Stimulated activated CD8-positive, alpha-beta memory T cell treated with anti-CD3 and anti-CD28 coated beads, Interleukin-4, amount 100 ng/mL, for 48 hours (primary cell): Measurements from ENCODE around the gene SLC22A13.
"Not testable (repeated sequence)": the region's sequence is repeated elsewhere in the genome, so short reads cannot be mapped to it uniquely, and the experiment has no call there.

Experiments
- DNase-seq: peaks from one replicate; pipeline ENCODE4 v3.0.0-alpha.2; 2020

SLC22A13 gene, protein sequence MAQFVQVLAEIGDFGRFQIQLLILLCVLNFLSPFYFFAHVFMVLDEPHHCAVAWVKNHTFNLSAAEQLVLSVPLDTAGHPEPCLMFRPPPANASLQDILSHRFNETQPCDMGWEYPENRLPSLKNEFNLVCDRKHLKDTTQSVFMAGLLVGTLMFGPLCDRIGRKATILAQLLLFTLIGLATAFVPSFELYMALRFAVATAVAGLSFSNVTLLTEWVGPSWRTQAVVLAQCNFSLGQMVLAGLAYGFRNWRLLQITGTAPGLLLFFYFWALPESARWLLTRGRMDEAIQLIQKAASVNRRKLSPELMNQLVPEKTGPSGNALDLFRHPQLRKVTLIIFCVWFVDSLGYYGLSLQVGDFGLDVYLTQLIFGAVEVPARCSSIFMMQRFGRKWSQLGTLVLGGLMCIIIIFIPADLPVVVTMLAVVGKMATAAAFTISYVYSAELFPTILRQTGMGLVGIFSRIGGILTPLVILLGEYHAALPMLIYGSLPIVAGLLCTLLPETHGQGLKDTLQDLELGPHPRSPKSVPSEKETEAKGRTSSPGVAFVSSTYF

DNA sequence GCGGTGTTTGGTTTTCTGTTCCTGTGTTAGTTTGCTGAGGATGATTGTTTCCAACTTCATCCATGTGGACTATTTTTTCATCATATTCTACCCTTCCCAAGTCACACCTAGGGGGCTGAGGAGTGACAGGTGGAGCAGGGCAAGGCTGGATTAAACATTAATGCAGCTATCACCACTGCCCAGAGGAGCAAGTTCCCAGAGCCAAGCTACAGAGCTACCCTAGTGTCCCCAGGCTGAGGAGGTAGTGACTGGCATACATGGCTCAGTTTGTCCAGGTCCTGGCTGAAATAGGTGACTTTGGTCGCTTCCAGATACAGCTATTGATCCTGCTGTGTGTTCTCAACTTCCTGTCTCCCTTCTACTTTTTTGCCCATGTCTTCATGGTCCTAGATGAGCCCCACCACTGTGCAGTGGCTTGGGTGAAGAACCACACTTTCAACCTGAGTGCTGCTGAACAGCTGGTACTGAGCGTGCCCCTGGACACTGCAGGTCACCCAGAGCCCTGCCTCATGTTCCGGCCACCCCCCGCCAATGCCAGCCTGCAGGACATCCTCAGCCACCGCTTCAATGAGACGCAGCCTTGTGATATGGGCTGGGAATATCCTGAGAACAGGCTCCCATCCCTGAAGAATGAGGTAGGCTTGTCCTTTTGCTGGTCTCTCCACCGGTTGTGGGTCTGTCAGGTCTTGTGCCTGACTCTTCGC is at the start of gene SLC22A13:
Gene SLC22A13, plus strand, starts transcription at position 209 of the 704 bp plus-strand sequence. Its CDS starts 49 bp downstream, at position 258.
- DNase-seq = no peak

DNA sequence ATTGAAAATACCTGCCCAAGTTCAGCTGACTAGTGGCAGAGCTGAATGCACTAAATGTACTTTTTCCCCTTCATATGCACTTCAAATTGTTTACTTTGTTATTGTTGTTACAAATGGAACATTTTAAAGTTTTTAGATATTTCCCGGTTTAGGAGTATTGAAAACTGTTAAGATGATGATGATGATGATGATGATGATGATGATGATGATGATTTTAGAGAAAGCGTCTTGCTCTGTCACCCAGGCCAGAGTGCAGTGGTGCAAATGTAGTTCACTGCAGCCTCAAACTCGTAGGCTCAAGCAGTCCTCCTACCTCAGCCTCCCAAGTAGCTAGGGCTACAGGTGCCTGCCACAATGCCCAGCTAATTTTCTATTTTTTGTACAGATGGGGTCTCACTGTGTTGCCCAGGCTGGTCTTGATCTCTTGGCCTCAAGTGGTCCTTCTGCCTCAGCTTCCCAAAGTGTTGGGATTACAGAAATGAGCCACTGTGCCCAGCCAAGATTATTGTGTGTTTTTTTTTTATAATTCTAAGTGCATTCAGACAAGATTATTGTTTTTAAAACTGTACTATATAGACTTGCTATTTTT is 45.9 kb upstream of the SLC22A13 start:
- no peak for DNase-seq

DNA sequence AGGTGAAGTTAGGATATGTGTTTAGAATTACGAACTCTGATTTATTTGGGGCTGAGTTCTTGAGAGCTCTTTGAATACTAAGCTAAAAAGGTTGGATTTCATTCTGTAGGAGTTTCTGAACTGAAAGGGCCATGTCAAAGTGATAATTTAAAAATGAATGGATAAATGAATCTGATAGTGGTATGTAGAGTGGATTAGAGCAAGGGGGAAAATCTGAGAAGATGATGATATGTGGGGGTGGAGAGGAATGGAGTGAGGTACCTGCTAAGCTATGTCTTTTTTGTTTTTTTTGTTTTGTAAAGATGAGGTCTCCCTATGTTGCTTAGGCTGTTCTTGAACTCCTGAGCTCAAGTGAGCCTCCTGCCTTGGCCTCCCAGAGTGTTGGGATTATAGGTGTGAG is 44.6 kb upstream of the SLC22A13 start:
- no peak for DNase-seq

DNA sequence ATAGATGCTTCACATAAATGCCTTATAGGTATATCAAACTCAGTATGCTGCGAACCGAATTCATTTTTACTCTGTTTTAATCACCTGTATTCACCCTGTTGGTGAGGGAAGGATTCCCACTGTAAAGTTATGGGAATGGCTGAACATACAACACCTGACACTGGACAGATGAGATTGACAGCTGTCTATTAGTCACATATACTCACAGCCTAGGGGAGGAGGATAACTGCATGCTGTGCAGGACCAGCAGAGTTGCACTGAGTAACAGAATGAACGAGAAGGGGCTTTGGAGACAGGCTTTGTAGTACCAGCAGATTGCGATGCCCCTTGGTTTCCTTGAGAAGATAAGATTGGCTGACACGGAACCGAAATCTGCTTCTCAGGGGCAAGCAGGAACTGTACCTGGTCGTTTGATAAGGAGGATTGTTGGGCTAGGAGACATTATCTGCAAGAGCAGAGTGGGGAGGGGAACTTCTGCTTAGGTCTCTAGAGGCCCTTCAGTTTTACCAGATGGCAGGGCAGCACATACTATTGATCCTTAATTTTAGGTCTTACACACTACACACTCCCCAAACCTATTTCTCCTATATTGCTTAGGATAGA is 43.5 kb upstream of the SLC22A13 start:
- DNase-seq = no peak

DNA sequence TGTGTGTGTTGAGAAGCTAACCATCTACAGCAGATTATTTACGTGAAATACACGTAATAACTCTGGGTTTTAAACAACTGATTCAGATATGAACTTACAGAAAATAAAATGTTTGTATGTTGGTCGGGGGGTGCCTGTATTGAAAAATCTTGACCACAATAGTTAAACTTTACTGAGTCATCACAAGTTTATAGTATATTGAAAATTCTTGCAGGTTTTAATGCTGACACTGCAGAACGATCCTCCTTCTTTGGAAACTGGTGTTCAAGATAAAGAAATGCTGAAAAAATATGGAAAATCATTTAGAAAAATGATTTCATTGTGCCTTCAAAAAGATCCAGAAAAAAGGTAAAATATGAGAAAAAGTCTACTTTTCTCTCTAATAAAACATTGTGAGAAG is 41.3 kb upstream of the SLC22A13 start:
- no peak for DNase-seq

DNA sequence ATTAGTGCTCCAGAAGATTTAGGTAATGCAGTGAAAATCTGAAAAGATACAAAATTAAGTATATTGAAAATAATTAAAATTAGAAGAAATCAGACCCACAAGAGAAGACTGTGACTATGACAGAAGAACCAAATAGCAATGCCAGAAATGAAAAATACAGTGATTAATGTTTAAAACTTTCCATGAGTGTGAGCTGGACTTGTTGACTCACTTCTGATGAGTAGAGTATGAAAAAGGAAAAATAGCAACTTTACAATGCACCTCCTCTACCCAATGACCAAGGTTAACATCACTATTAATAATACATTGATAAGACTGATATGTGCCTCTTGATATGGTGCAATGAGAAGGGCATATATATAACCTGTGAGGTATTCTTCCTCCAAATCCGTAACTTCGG is 39.3 kb upstream of the SLC22A13 start:
- DNase-seq = no peak

DNA sequence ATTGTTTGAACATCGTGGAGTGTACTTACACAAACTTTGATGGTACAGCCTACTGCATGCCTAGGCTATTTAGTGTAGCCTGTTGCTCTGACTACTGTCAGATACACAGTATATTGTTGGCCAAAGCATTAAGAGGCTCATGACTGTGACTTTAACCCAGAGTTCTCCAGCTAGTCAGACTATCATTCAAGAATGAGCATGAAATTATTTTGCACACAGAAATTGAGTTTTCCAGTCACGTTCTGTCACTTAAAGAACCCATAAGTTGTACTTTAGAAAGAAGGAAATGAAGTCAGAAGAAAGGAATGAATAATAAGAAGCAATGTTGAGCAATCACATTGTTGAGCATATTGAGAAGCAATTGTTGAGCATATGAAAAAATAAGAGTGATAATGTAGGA is 37.6 kb upstream of the SLC22A13 start:
- DNase-seq = no peak

DNA sequence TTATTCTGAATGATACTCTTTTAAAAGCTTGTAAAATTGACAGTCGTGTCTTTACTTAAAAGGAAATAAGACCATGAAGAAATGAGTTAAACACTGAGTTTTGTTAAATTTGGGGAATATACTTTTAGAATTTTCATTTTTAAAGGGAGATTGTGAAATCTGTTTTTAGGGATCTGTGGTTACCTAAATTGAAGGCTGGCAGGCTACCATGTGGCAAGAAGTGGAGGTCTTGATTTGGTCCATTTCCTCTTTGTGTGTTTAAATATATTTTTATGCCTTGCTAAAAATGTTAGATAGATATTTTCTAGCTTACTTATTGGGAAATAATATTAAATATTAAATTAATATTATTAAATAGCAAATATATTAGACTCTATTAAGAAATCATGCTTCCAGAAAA is 36.6 kb upstream of the SLC22A13 start:
- DNase-seq = no peak

DNA sequence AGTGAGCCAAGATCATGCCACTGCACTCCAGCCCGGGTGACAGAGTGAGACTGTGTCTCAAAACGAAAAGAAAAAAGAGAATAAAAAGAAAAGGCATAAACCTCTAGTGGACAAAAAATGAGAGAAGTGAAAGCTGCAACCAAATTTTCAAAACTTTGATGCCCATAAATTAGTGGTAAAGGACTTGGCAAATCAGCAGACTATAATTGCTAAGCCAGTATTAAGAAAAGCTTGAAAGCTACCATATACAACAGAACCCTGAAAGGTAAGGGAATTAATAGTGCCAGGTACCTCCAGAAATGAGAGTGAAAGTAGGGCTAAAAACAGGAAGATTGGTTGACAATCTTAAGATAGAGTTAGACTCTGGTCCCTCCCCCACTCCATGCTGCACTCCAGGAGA is 32.9 kb upstream of the SLC22A13 start:
- no peak for DNase-seq

DNA sequence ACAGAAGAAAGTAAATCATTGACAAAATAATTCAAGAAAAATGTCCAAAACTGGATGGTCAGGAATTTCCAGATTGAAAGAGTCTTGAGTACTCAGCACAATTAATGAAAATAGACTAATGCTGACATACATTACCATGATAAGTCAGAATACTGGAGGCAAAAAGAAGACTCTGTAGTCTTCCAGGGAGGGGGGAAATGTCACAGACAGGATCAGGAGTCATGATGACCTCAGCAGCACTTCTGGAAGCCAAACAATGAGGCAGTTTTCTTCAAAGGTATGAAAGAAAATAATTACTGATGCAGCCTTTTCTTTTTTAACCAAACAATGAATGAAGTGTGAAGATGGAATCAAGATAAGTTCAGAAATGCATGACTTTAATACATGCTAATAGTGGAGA is 30.1 kb upstream of the SLC22A13 start:
- no peak for DNase-seq

DNA sequence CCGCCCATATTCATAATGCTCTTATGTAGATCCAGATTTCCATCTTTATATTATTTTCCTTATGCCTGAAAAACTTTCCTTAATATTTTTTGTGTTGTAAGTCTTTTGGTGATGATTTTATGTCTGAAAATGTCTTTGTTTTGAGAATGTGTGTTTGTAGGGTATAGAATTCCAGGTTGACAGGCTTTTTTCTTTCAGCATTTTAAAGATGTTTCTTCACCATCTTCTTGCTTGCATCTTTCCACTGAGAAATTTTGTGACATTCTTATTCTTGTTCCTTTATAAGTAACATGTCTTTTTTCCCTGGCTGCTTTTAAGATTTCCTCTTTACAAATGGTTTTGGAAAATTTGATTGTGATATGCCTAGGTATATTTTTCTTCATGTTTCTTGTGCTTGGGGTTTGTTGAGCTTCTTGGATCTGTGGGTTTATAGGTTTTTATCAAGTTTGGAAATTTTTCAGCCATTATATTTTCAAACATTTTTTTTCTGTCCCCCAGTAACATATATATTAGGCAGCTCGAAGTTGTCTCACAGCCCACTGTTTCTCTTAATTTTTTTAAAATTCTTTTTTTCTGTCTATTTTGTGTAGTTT is 27.1 kb upstream of the SLC22A13 start:
- no peak for DNase-seq

DNA sequence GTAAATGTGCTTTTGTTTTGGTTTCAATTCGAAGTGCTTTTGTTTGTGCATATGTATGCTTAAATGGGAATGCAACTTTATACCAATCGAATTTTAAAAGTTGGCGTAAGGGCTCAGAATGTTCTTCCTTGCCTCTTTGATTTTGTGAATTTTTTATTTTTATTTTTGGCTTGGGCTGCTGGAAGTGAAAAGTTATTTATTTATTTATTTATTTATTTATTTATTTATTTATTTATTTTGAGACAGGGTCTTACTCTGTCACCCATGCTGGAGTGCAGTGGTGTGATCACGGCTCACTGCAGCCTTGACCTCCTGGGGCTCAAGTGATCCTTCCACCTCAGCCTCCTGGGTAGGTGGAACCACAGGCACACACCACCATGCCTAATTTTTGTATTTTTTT is 22.8 kb upstream of the SLC22A13 start:
- DNase-seq = not testable (repeated sequence)

DNA sequence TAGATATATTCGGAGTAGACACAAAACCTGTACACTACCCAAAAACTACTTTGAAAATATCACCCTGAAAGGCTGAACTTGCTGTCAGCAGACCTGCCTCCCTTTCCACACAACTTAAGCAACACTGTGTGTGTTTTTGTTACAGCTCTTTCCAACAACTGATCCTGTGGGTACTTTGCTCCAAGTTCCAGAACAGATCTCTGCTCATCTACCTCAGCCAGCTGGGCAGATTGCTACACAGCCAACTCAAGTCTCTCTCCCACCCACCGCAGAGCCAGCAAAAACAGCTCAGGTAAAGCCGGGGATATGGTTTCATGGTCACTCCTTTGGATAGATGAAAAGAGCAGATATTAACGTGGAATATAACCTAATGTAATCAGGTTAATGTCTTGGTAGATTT is 19.7 kb upstream of the SLC22A13 start:
- DNase-seq = no peak

DNA sequence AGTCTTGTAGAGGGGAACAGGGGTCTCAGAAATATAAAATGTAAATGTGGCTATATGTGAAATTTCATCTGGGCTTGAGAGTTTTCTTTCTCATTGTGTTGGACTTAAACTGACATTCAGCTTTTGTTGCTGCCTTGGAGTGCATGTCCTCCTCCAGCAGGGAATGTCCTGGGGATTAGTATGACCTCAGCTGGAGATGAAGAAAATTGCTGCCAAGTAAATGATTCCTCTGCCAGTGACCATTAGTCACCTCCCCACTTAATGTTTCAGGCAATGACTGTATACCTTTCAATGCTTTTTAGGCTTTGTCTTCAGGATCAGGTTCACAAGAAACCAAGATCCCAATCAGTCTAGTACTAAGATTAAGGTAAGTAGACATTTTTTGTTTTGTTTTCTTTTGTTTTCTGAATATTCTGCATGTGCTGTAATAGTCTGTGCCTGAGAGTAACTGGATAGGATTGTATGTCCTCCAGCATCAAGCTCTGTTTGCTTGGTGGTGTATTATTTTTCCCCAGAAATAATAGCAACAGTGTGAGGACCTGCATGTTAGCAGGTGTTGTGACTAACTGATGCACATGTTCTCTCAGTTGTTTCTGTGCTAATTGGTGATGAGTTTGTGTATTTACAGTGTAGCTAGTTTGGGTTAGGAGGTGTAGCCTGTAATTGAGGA is 18.1 kb upstream of the SLC22A13 start:
- DNase-seq = no peak

DNA sequence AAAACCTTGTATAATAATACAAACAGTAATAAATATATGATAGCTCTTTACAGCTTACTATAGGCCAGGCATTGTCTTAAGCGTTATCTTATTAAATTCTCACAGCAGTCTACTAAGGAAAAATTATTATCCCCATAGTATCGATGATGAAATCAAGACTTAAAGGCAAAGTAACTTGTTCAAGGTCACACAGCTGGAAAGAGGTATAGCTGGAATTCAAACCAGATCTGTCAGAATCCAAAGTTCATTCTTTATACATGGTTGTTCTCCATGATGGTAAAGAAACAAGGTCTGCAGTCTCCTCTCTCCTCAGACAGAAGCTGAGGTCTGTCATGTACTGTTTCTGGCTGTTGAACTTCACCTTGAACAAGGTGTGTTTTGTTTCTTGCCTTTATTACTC is 15.4 kb upstream of the SLC22A13 start:
- no peak for DNase-seq

DNA sequence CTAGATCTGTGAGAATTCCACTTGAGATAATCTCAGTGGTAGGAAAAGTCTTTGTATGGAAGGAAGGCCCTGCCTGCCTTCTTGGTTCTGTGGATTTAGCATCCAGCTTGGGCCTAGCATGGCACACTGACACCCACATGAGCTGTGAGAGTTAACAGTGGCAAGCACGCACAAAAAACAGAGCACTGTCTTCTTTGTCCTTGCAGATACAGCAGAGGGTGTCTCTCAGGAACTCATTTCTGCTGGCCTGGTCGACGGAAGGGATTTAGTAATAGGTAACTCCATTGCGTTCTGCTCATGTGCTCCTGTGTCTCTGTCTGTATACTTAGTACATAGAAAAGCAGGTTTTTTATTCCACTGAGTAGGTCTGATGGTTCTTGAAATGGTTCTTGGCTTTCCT is 14.4 kb upstream of the SLC22A13 start:
- DNase-seq = no peak

DNA sequence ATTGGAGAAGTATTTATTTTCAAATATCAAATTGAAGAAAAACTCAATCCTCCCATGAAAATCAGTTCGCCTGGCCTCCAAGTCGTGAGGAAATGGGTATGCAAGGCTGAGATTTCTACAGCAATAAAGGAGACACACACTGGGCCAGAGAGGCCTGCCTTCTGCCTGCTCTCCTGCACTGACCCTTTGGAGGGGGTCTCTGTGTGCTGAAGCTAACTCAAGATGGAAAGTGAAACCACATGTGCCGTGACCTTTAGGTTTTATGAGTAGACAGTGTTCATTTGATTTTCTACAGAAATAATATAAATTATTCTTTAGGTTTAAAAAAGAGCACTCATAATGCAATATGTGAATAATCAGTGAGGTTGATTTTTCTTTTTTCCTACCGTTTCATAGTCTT is 11.9 kb upstream of the SLC22A13 start:
- no peak for DNase-seq

DNA sequence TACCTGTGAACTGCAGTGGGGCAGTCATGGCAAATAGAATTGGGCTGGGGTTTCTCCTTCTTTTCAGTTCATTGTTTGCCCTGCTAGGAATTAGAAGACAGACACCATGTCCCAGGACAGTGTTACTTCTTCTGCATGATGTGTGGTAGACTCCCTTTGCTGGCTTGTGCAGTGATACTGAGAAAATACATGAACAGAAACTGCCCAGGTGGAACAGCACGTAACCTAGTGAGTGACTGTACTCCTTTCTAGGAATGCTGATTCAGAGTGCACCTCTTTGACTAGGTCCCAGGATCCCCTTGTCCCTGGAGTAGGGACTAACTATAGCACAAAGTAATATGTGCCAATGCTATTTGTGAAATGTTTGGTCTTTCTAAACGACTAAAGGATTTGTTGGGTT is 10.7 kb upstream of the SLC22A13 start:
- DNase-seq = no peak

DNA sequence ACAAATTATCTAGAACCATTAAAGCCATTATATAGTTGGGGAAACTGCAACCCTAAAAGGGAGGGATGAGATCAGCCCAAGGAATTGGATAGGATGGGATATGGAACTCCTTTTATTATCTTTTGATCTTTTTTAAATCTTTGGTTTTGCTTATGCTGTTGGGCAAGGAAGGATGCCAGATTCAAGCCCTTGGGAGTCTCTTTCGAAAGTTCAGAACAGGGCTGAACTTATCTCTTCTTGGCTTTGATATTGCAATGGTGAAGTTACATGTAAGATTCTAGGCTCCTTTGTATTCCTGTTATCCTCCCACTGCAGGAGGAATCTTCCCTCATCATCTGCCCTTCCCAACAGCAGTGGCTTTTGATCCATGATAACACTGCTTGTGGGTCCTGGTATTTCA is 10.0 kb upstream of the SLC22A13 start:
- no peak for DNase-seq

DNA sequence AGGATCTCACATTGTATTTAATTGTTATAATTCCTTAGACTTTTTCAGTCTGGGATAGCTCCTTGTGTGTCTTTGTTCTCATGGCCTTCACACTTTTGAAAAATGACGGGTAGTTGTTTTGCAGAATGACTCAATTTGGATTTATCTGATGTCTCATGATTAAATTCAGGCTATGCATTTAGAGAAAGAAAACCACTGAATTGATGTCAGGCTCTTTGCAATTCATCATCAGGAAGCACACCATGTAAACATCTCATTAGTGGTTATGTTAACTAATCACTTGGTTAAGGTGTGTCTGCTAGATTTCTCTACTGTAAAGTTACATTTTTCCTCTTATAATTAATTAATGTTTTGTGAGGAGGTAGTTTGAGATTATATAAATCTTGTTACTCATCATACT is 8.0 kb upstream of the SLC22A13 start:
- DNase-seq = no peak

DNA sequence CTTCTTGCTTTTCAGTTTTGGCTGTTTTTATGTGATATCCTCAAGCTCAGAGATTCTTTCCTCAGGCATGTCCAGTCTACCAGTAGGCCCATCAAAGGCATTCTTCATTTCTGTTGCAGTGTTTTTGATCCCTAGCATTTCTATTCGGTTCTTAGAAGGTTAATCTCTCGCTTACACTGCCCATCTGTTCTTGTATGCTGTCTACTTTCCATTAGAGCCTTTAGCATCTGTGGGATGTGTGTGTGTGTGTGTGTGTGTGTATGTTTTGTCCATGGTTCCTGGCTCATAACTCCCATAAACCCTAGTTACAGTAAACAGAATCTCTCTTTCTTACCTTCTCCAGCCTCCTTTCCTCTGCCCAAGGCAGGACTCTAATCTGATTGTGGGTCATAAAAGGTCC is 5.1 kb upstream of the SLC22A13 start:
- no peak for DNase-seq

DNA sequence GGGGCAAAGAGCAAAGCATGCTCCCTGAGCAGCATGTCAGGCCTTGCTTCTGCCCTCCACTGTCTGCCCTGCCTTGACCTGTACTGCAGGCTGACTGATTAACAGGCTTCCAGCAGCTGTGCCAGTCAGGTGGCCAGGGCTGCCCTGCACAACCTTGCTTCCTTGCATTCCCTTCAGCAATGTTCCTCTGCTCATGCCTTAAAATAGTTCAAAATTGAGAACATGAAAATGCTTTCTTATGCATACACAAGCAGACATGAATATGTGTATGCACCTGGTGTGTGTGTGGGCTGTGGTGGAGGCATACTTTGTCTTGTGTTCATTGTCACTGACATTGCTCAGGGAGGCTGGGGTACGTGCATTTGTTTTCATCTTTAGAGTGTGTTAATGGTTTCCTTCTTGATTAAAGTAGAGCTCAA is 1.2 kb upstream of the SLC22A13 start:
- DNase-seq = no peak
